ENCODE measurements around the gene TNPO2. TPM values are rescaled to one million over a fixed set of nuclear protein-coding genes. Genes with fewer than 3 reads are reported as not detected.

The TNPO2 gene
- total and polyA plus RNA-seq, 2 of the 13 experiments (the other 11 are each of a cell fraction or from before 2014, with no cell fraction given), result 31.7 to 61.0 TPM

DNA sequence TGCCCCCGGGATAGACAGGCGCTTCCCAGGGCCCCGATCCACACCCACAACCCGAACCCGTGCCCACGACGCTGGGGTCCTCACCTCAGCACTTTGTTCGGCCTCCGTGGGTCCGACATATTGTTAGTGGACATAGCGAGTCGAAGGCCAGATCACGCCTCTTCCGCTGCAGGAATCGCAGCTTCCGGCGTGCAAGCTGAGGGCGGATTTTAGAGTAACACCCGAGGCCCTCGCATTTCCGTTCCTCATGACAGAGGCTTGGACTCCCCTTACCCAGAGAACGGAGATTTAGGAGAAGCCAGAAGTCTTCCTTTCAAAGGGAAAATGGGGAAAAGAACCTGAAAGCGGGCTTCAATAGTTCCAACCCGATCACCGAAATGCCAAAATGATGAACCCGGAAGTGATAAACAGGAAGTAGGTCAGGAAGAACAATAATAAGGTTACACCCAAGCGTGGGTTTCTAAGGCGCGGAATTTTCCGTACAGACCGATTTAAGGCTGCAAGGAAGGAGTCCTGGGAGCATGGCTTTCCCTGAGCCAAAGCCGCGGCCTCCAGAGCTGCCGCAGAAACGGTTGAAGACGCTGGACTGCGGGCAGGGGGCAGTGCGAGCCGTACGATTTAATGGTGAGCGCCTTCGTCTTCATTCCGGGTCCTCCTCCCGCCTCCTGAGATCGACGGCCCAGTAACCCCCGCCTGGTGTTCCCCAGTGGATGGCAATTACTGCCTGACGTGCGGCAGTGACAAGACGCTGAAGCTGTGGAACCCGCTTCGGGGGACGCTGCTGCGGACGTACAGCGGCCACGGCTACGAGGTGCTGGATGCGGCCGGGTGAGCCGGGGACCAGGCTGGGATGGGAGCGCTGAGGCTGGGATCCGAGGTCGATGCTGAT is 54.2 kb downstream of the TNPO2 start (continued):
- TF ChIP-seq IRX3 (CRISPR knock-in tag; IDR thresholded peaks at IDR 0.05; ENCODE audit: borderline replicate concordance, low read depth) (no peak), ZZZ3 (CRISPR knock-in tag; IDR thresholded peaks at IDR 0.05; ENCODE audit: borderline replicate concordance) (no peak; the same call in 1 of the 2 replicates), SMYD3 (CRISPR knock-in tag; IDR thresholded peaks at IDR 0.05) (no peak), MATR3 (CRISPR knock-in tag; IDR thresholded peaks at IDR 0.05) (no peak), SP1 (IDR thresholded peaks at IDR 0.05) (no peak), SP1 (CRISPR knock-in tag; IDR thresholded peaks at IDR 0.05) (peak; percentile 83), ZNF136 (CRISPR knock-in tag; IDR thresholded peaks at IDR 0.05; ENCODE audit: low read depth) (no peak), SCMH1 (CRISPR knock-in tag; IDR thresholded peaks at IDR 0.05; ENCODE audit: borderline replicate concordance) (no peak), RCOR2 (CRISPR knock-in tag; IDR thresholded peaks at IDR 0.05) (no peak), NR1H2 (CRISPR knock-in tag; IDR thresholded peaks at IDR 0.05; ENCODE audit: borderline replicate concordance, low read depth) (0 out of 2 replicates have a peak, but pooled peaks have one; percentile 60), CHD4 (IDR thresholded peaks at IDR 0.05; ENCODE audit: borderline replicate concordance, low read length) (no peak), ZNF234 (CRISPR knock-in tag; conservative IDR thresholded peaks at IDR 0.05) (0 out of 2 replicates have a peak, but pooled peaks have one; percentile 74), ELF3 (CRISPR knock-in tag; IDR thresholded peaks at IDR 0.05) (peak; percentile 62), ZNF782 (CRISPR knock-in tag; IDR thresholded peaks at IDR 0.05; ENCODE audit: borderline replicate concordance) (no peak), ZNF777 (CRISPR knock-in tag; IDR thresholded peaks at IDR 0.05) (peak; percentile 40), SRF (IDR thresholded peaks at IDR 0.05; ENCODE audit: low read depth, low read length) (no peak), PHF8 (CRISPR knock-in tag; IDR thresholded peaks at IDR 0.05) (peak; percentile 93), CHD2 (IDR thresholded peaks at IDR 0.05; ENCODE audit: low read depth, low read length) (no peak), ZNF703 (CRISPR knock-in tag; IDR thresholded peaks at IDR 0.05; ENCODE audit: borderline replicate concordance) (no peak), TSC22D2 (CRISPR knock-in tag; IDR thresholded peaks at IDR 0.05; ENCODE audit: borderline replicate concordance) (no peak), ESRRA (CRISPR knock-in tag; IDR thresholded peaks at IDR 0.05; ENCODE audit: low read depth) (0 out of 2 replicates have a peak, but pooled peaks have one; percentile 25)
- TF ChIP-seq, protein P1, sequence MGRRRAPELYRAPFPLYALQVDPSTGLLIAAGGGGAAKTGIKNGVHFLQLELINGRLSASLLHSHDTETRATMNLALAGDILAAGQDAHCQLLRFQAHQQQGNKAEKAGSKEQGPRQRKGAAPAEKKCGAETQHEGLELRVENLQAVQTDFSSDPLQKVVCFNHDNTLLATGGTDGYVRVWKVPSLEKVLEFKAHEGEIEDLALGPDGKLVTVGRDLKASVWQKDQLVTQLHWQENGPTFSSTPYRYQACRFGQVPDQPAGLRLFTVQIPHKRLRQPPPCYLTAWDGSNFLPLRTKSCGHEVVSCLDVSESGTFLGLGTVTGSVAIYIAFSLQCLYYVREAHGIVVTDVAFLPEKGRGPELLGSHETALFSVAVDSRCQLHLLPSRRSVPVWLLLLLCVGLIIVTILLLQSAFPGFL (CRISPR knock-in tag; IDR thresholded peaks at IDR 0.05), result no peak
- TF ChIP-seq, protein P2, sequence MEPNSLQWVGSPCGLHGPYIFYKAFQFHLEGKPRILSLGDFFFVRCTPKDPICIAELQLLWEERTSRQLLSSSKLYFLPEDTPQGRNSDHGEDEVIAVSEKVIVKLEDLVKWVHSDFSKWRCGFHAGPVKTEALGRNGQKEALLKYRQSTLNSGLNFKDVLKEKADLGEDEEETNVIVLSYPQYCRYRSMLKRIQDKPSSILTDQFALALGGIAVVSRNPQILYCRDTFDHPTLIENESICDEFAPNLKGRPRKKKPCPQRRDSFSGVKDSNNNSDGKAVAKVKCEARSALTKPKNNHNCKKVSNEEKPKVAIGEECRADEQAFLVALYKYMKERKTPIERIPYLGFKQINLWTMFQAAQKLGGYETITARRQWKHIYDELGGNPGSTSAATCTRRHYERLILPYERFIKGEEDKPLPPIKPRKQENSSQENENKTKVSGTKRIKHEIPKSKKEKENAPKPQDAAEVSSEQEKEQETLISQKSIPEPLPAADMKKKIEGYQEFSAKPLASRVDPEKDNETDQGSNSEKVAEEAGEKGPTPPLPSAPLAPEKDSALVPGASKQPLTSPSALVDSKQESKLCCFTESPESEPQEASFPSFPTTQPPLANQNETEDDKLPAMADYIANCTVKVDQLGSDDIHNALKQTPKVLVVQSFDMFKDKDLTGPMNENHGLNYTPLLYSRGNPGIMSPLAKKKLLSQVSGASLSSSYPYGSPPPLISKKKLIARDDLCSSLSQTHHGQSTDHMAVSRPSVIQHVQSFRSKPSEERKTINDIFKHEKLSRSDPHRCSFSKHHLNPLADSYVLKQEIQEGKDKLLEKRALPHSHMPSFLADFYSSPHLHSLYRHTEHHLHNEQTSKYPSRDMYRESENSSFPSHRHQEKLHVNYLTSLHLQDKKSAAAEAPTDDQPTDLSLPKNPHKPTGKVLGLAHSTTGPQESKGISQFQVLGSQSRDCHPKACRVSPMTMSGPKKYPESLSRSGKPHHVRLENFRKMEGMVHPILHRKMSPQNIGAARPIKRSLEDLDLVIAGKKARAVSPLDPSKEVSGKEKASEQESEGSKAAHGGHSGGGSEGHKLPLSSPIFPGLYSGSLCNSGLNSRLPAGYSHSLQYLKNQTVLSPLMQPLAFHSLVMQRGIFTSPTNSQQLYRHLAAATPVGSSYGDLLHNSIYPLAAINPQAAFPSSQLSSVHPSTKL (CRISPR knock-in tag; IDR thresholded peaks at IDR 0.05), result no peak
- TF ChIP-seq, protein P3, sequence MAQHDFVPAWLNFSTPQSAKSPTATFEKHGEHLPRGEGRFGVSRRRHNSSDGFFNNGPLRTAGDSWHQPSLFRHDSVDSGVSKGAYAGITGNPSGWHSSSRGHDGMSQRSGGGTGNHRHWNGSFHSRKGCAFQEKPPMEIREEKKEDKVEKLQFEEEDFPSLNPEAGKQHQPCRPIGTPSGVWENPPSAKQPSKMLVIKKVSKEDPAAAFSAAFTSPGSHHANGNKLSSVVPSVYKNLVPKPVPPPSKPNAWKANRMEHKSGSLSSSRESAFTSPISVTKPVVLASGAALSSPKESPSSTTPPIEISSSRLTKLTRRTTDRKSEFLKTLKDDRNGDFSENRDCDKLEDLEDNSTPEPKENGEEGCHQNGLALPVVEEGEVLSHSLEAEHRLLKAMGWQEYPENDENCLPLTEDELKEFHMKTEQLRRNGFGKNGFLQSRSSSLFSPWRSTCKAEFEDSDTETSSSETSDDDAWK (CRISPR knock-in tag; IDR thresholded peaks at IDR 0.05), result no peak
